Common myeloid progenitor, CD34-positive (primary cell): Measurements from ENCODE around the gene TMIGD3.

Experiments used
- CTCF ChIA-PET: fragments of 350-600 bp; sonication (Branson Sonifier 250); formaldehyde crosslinking; loops from one replicate; lab custom pipeline; 2021; ENCODE audit warnings: antibody characterized with exemption; lab: Charles Lee
- POLR2A ChIA-PET: fragments of 350-600 bp; sonication (Branson Sonifier 250); formaldehyde crosslinking; loops from one replicate; lab custom pipeline; 2021; ENCODE audit warnings: antibody characterized with exemption; lab: Charles Lee
- DNase-seq, 3 donors: peaks; one replicate each; pipeline versions ENCODE4 v3.0.0 to v3.0.0-alpha.2; 2013
- H3K27ac ChIP-seq, 2 experiments: 1 replicate in 1 of 2; 2 replicates in 1 of 2; pipeline ENCODE4 v1.7.0; 2013; ENCODE audit warnings: inconsistent platforms in 2 of 2, low read length in 2 of 2, mild to moderate bottlenecking in 2 of 2, low read depth in 1 of 2, moderate library complexity in 1 of 2; ENCODE audit not compliant: severe bottlenecking in 2 of 2, insufficient read depth in 1 of 2, poor library complexity in 1 of 2
- H3K27me3 ChIP-seq, 5 experiments: replicated peaks in 2 of 5; 1 replicate in 3 of 5; 2 replicates in 2 of 5; pipeline versions ENCODE4 v1.6.1 to v1.7.0; 2013; ENCODE audit warnings: low read length in 4 of 5, mild to moderate bottlenecking in 2 of 5, moderate library complexity in 2 of 5, inconsistent platforms in 1 of 5; ENCODE audit not compliant: insufficient read depth in 5 of 5, control insufficient read depth in 4 of 5
- H3K36me3 ChIP-seq, 4 experiments: 1 replicate in 2 of 4; 2 replicates in 2 of 4; pipeline versions ENCODE4 v1.6.1 to v1.7.0; 2013; ENCODE audit warnings: low read length in 3 of 4, control low read depth in 1 of 4, mild to moderate bottlenecking in 1 of 4; ENCODE audit not compliant: control insufficient read depth in 4 of 4, insufficient read depth in 4 of 4
- H3K4me1 ChIP-seq, 4 experiments: 1 replicate in 3 of 4; 2 replicates in 1 of 4; pipeline versions ENCODE4 v1.6.1 to v1.7.1; 2013; ENCODE audit warnings: low read length in 3 of 4, mild to moderate bottlenecking in 3 of 4, control low read depth in 1 of 4, inconsistent platforms in 1 of 4, moderate library complexity in 1 of 4; ENCODE audit not compliant: control insufficient read depth in 4 of 4, insufficient read depth in 4 of 4; ENCODE audit errors: control extremely low read depth in 1 of 4
- H3K4me3 ChIP-seq, 7 experiments: 1 replicate in 4 of 7; 2 replicates in 3 of 7; pipeline versions ENCODE4 v1.5.1 to v1.7.0; 2013; ENCODE audit warnings: mild to moderate bottlenecking in 7 of 7, low read length in 6 of 7, moderate library complexity in 6 of 7, inconsistent platforms in 2 of 7, low read depth in 2 of 7, control low read depth in 1 of 7; ENCODE audit not compliant: insufficient read depth in 4 of 7, control insufficient read depth in 1 of 7; ENCODE audit errors: extremely low read depth in 1 of 7
- H3K9me3 ChIP-seq, 5 experiments: 1 replicate in 4 of 5; 2 replicates in 1 of 5; pipeline versions ENCODE4 v1.6.1 to v1.7.1; 2013; ENCODE audit warnings: low read length in 4 of 5, mild to moderate bottlenecking in 2 of 5, inconsistent platforms in 1 of 5, low read depth in 1 of 5, moderate library complexity in 1 of 5; ENCODE audit not compliant: control insufficient read depth in 4 of 5, insufficient read depth in 2 of 5; ENCODE audit errors: control extremely low read depth in 1 of 5
- WGBS: methylation state at CpG from one replicate; pipeline ENCODE4 v1.1.5; 2013; ENCODE audit not compliant: insufficient coverage; 5-methylcytosine and 5-hydroxymethylcytosine counted together

Gene TMIGD3

DNA sequence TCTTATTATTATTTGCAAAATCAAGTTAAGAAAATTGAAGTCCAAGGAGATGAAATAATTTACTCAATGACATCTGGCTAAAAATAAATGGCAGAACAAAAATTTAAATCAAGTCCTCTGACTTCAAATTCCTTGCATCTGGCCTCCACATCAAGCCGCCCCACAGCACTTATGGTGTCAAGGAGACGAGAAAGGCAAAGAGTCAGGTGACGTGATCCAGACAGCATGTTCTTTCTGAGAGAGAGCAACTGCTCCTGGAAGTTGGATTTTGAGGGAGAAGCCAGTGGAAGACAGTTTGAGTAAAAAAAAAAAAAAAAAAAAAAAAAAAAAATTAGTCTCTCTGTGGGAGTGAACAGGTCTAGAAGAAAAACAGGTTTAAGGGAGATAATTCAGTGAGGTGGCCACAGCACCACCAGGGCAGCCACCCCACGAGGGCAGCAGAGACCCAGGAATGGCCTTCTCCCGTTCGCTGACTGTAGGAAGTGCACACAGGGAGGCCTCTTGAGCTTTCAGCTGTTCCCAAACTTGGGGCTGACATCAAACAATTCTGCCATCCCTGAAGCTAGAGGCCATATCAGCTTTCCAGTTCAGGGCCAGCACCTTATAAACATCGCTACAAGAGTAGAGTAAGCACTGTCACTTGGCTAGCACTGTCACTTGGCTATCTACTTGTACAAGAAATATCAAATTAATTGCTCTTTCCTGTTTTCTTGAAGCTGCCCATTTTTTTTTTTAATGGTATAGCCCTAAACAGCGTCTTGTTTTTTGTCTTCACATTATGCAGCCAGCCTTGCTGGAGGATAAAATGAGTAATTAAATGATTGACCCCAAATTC, 21.8 kb downstream of the TMIGD3 start:
- Histone ChIP-seq H3K27me3 (no peaks in the 10 kb centered on the region), H3K9me3 (no peaks in the 10 kb centered on the region), H3K36me3 (peaks cover 0 to 7% (median 4%) of the 10 kb centered on the region in 4 experiments), H3K27ac (no peak overlapping the region), H3K4me3 (no peak overlapping the region), H3K4me1 (peaks cover 17 to 36% (median 26%) of the 10 kb centered on the region in 4 experiments)
- ChIA-PET POLR2A (interaction anchor here (0.8 to 1.3 kb wide), 2 partner anchors 16 to 26 kb away, joined by 4 to 7 read pairs; no protein-coding TSS in a partner anchor), CTCF (interaction anchor here (0.6 to 11.3 kb wide), 37 partner anchors 9 to 288 kb away, joined by 3 to 151 read pairs (median 4); partner anchors contain the start of genes ADORA3, DDX20, INKA2 and TMIGD3)
- DNase-seq, result peak; percentile 78 to 79 (median 79)
- 20% methylated on average over 4 of the region's 8 CpGs for WGBS

- CTCF ChIA-PET, result interaction anchor here (0.7 to 11.3 kb wide), 20 partner anchors 9 to 289 kb away, joined by 3 to 151 read pairs (median 4); partner anchors contain the start of genes ADORA3, DDX20 and TMIGD3
- H3K9me3 ChIP-seq, result no peaks in the 10 kb centered on the region
- no peak overlapping the region for H3K27ac ChIP-seq
- POLR2A ChIA-PET, result no interaction called here
- no peak overlapping the region for H3K4me3 ChIP-seq
- no CpG with 5 or more reads among the region's 1 CpG for WGBS
- peaks cover 0 to 7% (median 4%) of the 10 kb centered on the region in 4 experiments for H3K36me3 ChIP-seq
- peaks cover 25 to 45% (median 35%) of the 10 kb centered on the region in 4 experiments for H3K4me1 ChIP-seq
- H3K27me3 ChIP-seq, result no peaks in the 10 kb centered on the region
- DNase-seq, result peak in 1 of 3 donors; percentile 23
Observed at GRCh38 chr1:111480674-111481073, 22.8 kb downstream of the TMIGD3 start.

DNA sequence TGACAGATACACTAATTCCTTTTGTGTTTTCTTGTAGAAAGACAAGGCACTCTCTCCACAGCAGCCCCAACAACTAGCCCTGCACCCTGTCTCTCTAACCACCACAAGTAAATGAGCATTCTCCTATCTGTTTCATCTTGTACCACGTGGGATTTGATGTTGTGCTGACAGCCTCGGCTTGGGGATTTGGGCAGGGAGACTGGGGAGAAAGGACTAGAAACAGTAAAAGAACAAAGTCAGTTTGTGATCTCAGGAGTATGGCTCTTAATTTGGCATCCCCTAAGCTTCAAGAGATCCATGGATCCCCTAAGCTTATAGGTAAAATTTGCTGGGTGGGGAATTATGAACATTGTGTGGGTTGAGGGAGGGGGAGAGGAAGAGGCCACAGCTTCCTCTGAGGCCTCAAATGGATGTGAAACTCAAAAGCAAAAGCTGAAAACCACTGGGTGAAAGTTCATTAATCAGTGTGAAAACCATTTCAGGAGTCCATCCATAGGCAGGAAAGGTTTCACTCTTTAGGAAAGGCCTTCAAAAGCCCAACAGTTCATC, 26.6 kb downstream of the TMIGD3 start:
- 0% methylated on average over 2 of the region's 2 CpGs for WGBS
- peak; percentile 31 to 82 (median 69) for DNase-seq
- Histone ChIP-seq H3K4me3 (peak overlapping the region in 5 of 7 experiments; percentile 8 to 46 (median 40)), H3K27ac (peak overlapping the region; percentile 31 to 69), H3K4me1 (peaks cover 46 to 82% (median 62%) of the 10 kb centered on the region in 4 experiments), H3K36me3 (peaks cover 0 to 8% (median 4%) of the 10 kb centered on the region in 4 experiments), H3K27me3 (no peaks in the 10 kb centered on the region), H3K9me3 (no peaks in the 10 kb centered on the region)
- ChIA-PET POLR2A (interaction anchor here (0.9 kb wide), 1 partner anchor 40 kb away, joined by 3 read pairs; no protein-coding TSS in a partner anchor), CTCF (interaction anchor here (0.6 to 11.3 kb wide), 17 partner anchors 8 to 291 kb away, joined by 3 to 151 read pairs (median 3); partner anchors contain the start of genes ADORA3, ATP5PB, TMIGD3 and WDR77)

DNA sequence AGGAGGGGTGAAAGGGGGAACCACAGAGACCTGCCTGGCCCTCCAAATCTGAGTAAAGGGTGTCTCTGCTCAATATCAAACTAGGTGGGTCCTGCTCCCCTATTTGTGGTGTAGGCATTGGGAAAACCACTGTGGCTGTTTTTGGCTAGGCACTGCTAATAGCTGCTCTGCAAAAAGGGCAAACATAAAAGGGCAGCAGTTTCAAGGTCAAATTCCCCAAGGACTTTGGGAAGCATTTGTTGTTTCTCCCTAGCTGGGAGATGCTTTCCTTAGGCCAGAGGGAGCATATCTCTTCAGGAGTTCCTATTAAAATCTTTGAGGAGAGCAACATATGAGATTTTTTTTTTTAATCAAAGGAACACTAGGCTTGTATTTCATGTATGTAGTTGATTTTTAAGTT, 27.2 kb downstream of the TMIGD3 start:
- H3K9me3 ChIP-seq, result no peaks in the 10 kb centered on the region
- H3K27me3 ChIP-seq, result no peaks in the 10 kb centered on the region
- DNase-seq, result no peak
- peaks cover 48 to 82% (median 62%) of the 10 kb centered on the region in 4 experiments for H3K4me1 ChIP-seq
- peak overlapping the region in 1 of 2 experiments; percentile 69 for H3K27ac ChIP-seq
- CTCF ChIA-PET, result interaction anchor here (0.6 to 11.3 kb wide), 11 partner anchors 14 to 279 kb away, joined by 3 to 151 read pairs (median 5); partner anchors contain the start of genes ADORA3 and TMIGD3
- peak overlapping the region in 2 of 7 experiments; percentile 24 to 38 for H3K4me3 ChIP-seq
- peaks cover 0 to 8% (median 4%) of the 10 kb centered on the region in 4 experiments for H3K36me3 ChIP-seq
- POLR2A ChIA-PET, result interaction anchor here (0.6 kb wide), 1 partner anchor 251 kb away, joined by 3 read pairs; no protein-coding TSS in a partner anchor

- H3K4me3 ChIP-seq, result peak overlapping the region in 2 of 7 experiments; percentile 24 to 38
- no peak for DNase-seq
- peaks cover 0 to 8% (median 4%) of the 10 kb centered on the region in 4 experiments for H3K36me3 ChIP-seq
- POLR2A ChIA-PET, result interaction anchor here (0.6 kb wide), 1 partner anchor 251 kb away, joined by 3 read pairs; no protein-coding TSS in a partner anchor
- H3K27me3 ChIP-seq, result no peaks in the 10 kb centered on the region
- peaks cover 49 to 82% (median 65%) of the 10 kb centered on the region in 4 experiments for H3K4me1 ChIP-seq
- H3K27ac ChIP-seq, result peak overlapping the region in 1 of 2 experiments; percentile 69
- 95% methylated on average over 4 of the region's 5 CpGs for WGBS
- H3K9me3 ChIP-seq, result no peaks in the 10 kb centered on the region
- CTCF ChIA-PET, result interaction anchor here (0.6 to 11.3 kb wide), 9 partner anchors 14 to 279 kb away, joined by 3 to 151 read pairs (median 5); partner anchors contain the start of genes ADORA3 and TMIGD3
Observed at GRCh38 chr1:111475701-111476100, 27.7 kb downstream of the TMIGD3 start.

DNA sequence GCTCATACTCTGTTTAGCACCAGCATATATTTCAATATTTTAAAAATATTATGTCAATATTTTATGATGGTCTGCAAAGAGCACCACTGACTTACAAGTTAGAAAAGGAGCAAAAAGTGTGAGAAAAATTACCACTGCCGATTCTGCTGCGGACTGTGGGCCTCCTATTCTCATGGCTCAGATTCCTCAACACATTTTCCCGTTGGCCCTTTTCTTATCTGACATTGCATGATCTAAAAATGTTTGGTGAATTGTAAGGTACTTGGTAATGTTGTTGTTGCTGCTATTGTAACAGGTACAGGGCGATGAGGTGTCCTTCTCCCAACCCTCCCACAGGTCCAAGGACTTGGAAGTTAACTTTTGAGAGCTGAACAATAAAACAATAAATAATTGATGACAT, 28.9 kb downstream of the TMIGD3 start:
- Histone ChIP-seq H3K27ac (peak overlapping the region; percentile 78 to 93), H3K36me3 (peaks cover 0 to 10% (median 4%) of the 10 kb centered on the region in 4 experiments), H3K9me3 (no peaks in the 10 kb centered on the region), H3K27me3 (no peaks in the 10 kb centered on the region), H3K4me1 (peaks cover 60 to 86% (median 73%) of the 10 kb centered on the region in 4 experiments), H3K4me3 (peak overlapping the region in 6 of 7 experiments; percentile 57 to 79 (median 70))
- no peak for DNase-seq
- CTCF ChIA-PET, result interaction anchor here (0.9 to 11.3 kb wide), 5 partner anchors 21 to 295 kb away, joined by 3 to 151 read pairs (median 4); partner anchors contain the start of genes ADORA3 and TMIGD3
- POLR2A ChIA-PET, result interaction anchor here (1.5 kb wide), 1 partner anchor 33 kb away, joined by 6 read pairs; no protein-coding TSS in a partner anchor
- WGBS, result no CpG with 5 or more reads among the region's 4 CpGs
